SK-N-SH (cell line): Measurements from ENCODE around the gene STARD7. TPM values are rescaled to one million over a fixed set of nuclear protein-coding genes. Genes with fewer than 3 reads are reported as not detected.

Source experiments
- CTCF ChIA-PET: fragments of 300-600, 350-600 bp; formaldehyde crosslinking; extraction: SDS; loops from one replicate; lab custom pipeline; 2021; lab: Yijun Ruan, JAX
- POLR2A ChIA-PET: fragments of 350-600 bp; sonication (Branson Sonifier 250); formaldehyde crosslinking; extraction: SDS; loops from one replicate; lab custom pipeline; 2020; ENCODE audit warnings: antibody characterized with exemption, inconsistent platforms; lab: Yijun Ruan, JAX
- DNase-seq: peaks from one replicate; pipeline ENCODE4 v3.0.0; 2012
- H2AFZ ChIP-seq: fragments of 200-600 bp; sonication (generic); 2 replicates; pipeline ENCODE4 v1.8.1; 2016; ENCODE audit warnings: antibody characterized with exemption, mild to moderate bottlenecking, low read depth
- H3F3A ChIP-seq: fragments of 200-600 bp; sonication (generic); replicated peaks from 2 replicates; pipeline ENCODE3; 2016; ENCODE audit warnings: antibody characterized with exemption, mild to moderate bottlenecking; ENCODE audit not compliant: insufficient read depth
- H3K27ac ChIP-seq, 2 experiments: fragments of 200-500 bp in 1 of 2; fragments of 200-600 bp in 1 of 2; sonication (Bioruptor generic) in 1 of 2; sonication (generic), shearing (Covaris generic) in 1 of 2; 2 replicates each; pipeline versions ENCODE4 v1.5.1 to v1.6.1; 2014 to 2016; ENCODE audit warnings: low read depth in 2 of 2, inconsistent platforms in 1 of 2, low read length in 1 of 2, mild to moderate bottlenecking in 1 of 2, mixed read lengths in 1 of 2
- H3K27me3 ChIP-seq: fragments of 200-600 bp; sonication (generic), shearing (Covaris generic); 2 replicates; pipeline ENCODE4 v1.6.1; 2016; ENCODE audit warnings: mixed run types; ENCODE audit not compliant: insufficient read depth
- H3K36me3 ChIP-seq, 2 experiments: fragments of 200-500 bp in 1 of 2; fragments of 200-600 bp in 1 of 2; sonication (Bioruptor generic) in 1 of 2; sonication (generic) in 1 of 2; replicated peaks in 1 of 2; 2 replicates each; pipeline versions ENCODE3 to v1.5.1; 2014 to 2016; ENCODE audit warnings: low read length in 1 of 2, mild to moderate bottlenecking in 1 of 2; ENCODE audit not compliant: insufficient read depth in 2 of 2, control insufficient read depth in 1 of 2
- H3K4me1 ChIP-seq, 2 experiments: fragments of 200-500 bp in 1 of 2; fragments of 200-600 bp in 1 of 2; sonication (Bioruptor generic) in 1 of 2; sonication (generic), shearing (Covaris generic) in 1 of 2; 2 replicates each; pipeline versions ENCODE4 v1.5.1 to v1.6.1; 2014 to 2016; ENCODE audit warnings: low read depth in 1 of 2, low read length in 1 of 2, mixed run types in 1 of 2; ENCODE audit not compliant: insufficient read depth in 2 of 2, control insufficient read depth in 1 of 2
- H3K4me2 ChIP-seq: fragments of 200-600 bp; sonication (generic), shearing (Covaris generic); 2 replicates; pipeline ENCODE4 v1.6.1; 2017; ENCODE audit warnings: mixed run types
- H3K4me3 ChIP-seq, 2 experiments: fragments of 200-500 bp in 1 of 2; fragments of 200-600 bp in 1 of 2; sonication (Bioruptor generic) in 1 of 2; sonication (generic), shearing (Covaris generic) in 1 of 2; 2 replicates each; pipeline versions ENCODE4 v1.5.1 to v1.8.1; 2014 to 2016; ENCODE audit warnings: low read depth in 2 of 2, inconsistent platforms in 1 of 2, low read length in 1 of 2, mild to moderate bottlenecking in 1 of 2, mixed read lengths in 1 of 2, moderate library complexity in 1 of 2
- H3K79me2 ChIP-seq: fragments of 200-600 bp; sonication (generic); 2 replicates; pipeline ENCODE4 v1.8.1; 2017; ENCODE audit warnings: mild to moderate bottlenecking; ENCODE audit not compliant: insufficient read depth
- H3K9ac ChIP-seq: fragments of 200-600 bp; sonication (generic); 2 replicates; pipeline ENCODE4 v1.6.1; 2017; ENCODE audit warnings: mixed run types
- H3K9me2 ChIP-seq: fragments of 200-600 bp; sonication (generic); 2 replicates; pipeline ENCODE4 v1.6.1; 2017; ENCODE audit warnings: mixed run types
- H3K9me3 ChIP-seq: fragments of 200-600 bp; sonication (generic); 2 replicates; pipeline ENCODE4 v1.6.1; 2017; ENCODE audit warnings: mixed run types, mild to moderate bottlenecking, moderate library complexity
- H4K20me1 ChIP-seq: fragments of 200-600 bp; sonication (generic); 2 replicates; pipeline ENCODE4 v1.6.1; 2017; ENCODE audit warnings: mild to moderate bottlenecking, mixed run types; ENCODE audit not compliant: insufficient read depth
- CHD2 ChIP-seq: fragments of 150-350 bp; IDR thresholded peaks from 2 replicates; pipeline ENCODE4 v1.6.1; 2018; ENCODE audit warnings: low read length; ENCODE audit not compliant: partially characterized antibody
- EP300 ChIP-seq, 2 experiments: IDR thresholded peaks; 2 replicates each; pipeline versions ENCODE4 v1.4.0 to v1.6.1; 2012; ENCODE audit warnings: borderline replicate concordance in 1 of 2, low read depth in 1 of 2, low read length in 1 of 2
- EZH2phosphoT487 ChIP-seq: fragments of 200-600 bp; sonication (generic); IDR thresholded peaks from 2 replicates; pipeline ENCODE4 v1.6.1; 2017; ENCODE audit warnings: low read depth, mixed run types, mild to moderate bottlenecking, antibody characterized with exemption, moderate library complexity, borderline replicate concordance
- GABPA ChIP-seq: IDR thresholded peaks from 2 replicates; pipeline ENCODE4 v1.4.0; 2012; ENCODE audit warnings: low read depth, mild to moderate bottlenecking
- GATA2 ChIP-seq: sonication (generic); formaldehyde crosslinking; IDR thresholded peaks from 2 replicates; pipeline ENCODE4 v1.5.0; 2020; ENCODE audit warnings: mild to moderate bottlenecking, missing genetic modification reagents
- JUND ChIP-seq: IDR thresholded peaks from 2 replicates; pipeline ENCODE4 v1.4.0; 2012
- MEF2A ChIP-seq: IDR thresholded peaks from 2 replicates; pipeline ENCODE4 v1.4.0; 2012; ENCODE audit warnings: low read depth, borderline replicate concordance
- NRF1 ChIP-seq: IDR thresholded peaks from 2 replicates; pipeline ENCODE4 v1.6.1; 2012; ENCODE audit warnings: low read depth, mild to moderate bottlenecking, low read length
- RAD21 ChIP-seq: IDR thresholded peaks from 2 replicates; pipeline ENCODE4 v1.6.1; 2012; ENCODE audit warnings: mild to moderate bottlenecking, low read length
- RFX5 ChIP-seq: IDR thresholded peaks from 2 replicates; pipeline ENCODE4 v1.6.1; 2012; ENCODE audit warnings: mild to moderate bottlenecking, improper control_type of control experiment, low read length
- RXRA ChIP-seq: IDR thresholded peaks from 2 replicates; pipeline ENCODE4 v1.4.0; 2012; ENCODE audit warnings: low read depth, mild to moderate bottlenecking, borderline replicate concordance
- TEAD4 ChIP-seq: IDR thresholded peaks from 2 replicates; pipeline ENCODE4 v1.4.0; 2012; ENCODE audit warnings: mild to moderate bottlenecking, borderline replicate concordance; ENCODE audit not compliant: insufficient read depth
- YY1 ChIP-seq: IDR thresholded peaks from 2 replicates; pipeline ENCODE4 v1.4.0; 2012; ENCODE audit warnings: low read depth, mild to moderate bottlenecking
- WGBS: methylation state at CpG from one replicate; pipeline ENCODE4 v1.1.6; 2017; ENCODE audit warnings: low lambda C conversion rate; 5-methylcytosine and 5-hydroxymethylcytosine counted together
- polyA plus RNA-seq, 3 experiments: library from polyadenylated mRNA; depleted of rRNA; stranded (reverse); fragments of >200 nt; gene quantifications; 2 replicates each; pipeline ENCODE4 v1.2.3, GENCODE V29; 2012
- TF ChIP-seq, protein P1 (sequence below): IDR thresholded peaks from 2 replicates; pipeline ENCODE4 v1.4.0; 2012; ENCODE audit warnings: low read depth
- TF ChIP-seq, protein P2 (sequence below): fragments of 150-350 bp; IDR thresholded peaks from 2 replicates; pipeline ENCODE4 v1.6.1; 2016; ENCODE audit warnings: mild to moderate bottlenecking, low read depth, low read length
- TF ChIP-seq, protein P3 (sequence below): fragments of 200-600 bp; sonication (generic); IDR thresholded peaks from 2 replicates; pipeline ENCODE4 v1.6.1; 2017; ENCODE audit warnings: antibody characterized with exemption, mild to moderate bottlenecking, moderate library complexity

The STARD7 gene
- polyA plus RNA-seq, 1 of the 3 experiments (the other 2 are of a cell fraction), result 36.1 TPM

DNA sequence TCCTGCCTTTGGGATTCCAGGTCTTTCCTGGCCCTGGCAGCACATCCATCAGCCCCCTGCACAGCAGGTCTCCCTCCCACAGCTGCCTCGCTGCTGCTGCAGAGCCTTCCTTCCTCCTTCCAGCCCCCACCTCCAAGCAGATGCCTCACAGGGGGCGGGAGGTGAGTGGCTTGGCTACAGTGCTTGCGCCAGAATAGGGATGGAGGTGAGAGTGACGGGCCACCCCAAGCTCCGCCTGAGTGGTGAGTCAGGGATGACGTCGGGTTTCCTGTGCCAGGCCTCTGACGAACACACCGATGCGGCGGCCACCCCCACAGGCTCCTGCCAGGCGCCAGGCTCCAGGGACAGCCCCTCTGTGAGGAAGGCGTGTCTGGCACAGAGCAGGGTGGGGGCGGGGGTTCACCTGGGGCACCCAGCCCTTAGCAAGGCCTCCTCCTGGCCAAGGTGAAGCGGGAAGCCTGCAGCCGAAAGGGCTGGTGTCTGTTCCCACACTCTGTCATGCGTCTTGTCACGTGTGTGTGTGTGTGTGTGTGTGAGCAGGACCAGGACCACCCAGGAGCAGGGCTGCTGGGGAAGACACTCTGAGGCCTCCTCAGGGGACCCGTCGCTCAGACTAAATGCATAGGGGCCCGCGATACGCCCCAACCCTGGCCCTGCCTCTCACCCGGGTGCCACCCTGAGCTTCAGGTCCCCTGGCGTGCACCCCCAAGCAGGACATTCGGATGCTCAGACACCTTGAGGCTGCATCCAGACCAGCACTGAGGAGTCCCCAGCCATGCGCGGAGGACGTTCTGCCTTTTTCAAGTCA is 60.0 kb downstream of the STARD7 start (continued):
- TF ChIP-seq, protein P1, sequence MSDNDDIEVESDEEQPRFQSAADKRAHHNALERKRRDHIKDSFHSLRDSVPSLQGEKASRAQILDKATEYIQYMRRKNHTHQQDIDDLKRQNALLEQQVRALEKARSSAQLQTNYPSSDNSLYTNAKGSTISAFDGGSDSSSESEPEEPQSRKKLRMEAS, result peak; percentile 64
- TF ChIP-seq RAD21, result no peak; the same call in 1 of the 2 replicates
- no peak for TF ChIP-seq EZH2phosphoT487
- TF ChIP-seq, protein P2, sequence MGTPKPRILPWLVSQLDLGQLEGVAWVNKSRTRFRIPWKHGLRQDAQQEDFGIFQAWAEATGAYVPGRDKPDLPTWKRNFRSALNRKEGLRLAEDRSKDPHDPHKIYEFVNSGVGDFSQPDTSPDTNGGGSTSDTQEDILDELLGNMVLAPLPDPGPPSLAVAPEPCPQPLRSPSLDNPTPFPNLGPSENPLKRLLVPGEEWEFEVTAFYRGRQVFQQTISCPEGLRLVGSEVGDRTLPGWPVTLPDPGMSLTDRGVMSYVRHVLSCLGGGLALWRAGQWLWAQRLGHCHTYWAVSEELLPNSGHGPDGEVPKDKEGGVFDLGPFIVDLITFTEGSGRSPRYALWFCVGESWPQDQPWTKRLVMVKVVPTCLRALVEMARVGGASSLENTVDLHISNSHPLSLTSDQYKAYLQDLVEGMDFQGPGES, result no peak
- peak in 1 of 2 experiments; percentile 57; a peak in 2 of 4 replicates for TF ChIP-seq EP300 (IDR thresholded peaks at IDR 0.05; ENCODE audit: borderline replicate concordance in 1 of 2, low read depth in 1 of 2, low read length in 1 of 2)

DNA sequence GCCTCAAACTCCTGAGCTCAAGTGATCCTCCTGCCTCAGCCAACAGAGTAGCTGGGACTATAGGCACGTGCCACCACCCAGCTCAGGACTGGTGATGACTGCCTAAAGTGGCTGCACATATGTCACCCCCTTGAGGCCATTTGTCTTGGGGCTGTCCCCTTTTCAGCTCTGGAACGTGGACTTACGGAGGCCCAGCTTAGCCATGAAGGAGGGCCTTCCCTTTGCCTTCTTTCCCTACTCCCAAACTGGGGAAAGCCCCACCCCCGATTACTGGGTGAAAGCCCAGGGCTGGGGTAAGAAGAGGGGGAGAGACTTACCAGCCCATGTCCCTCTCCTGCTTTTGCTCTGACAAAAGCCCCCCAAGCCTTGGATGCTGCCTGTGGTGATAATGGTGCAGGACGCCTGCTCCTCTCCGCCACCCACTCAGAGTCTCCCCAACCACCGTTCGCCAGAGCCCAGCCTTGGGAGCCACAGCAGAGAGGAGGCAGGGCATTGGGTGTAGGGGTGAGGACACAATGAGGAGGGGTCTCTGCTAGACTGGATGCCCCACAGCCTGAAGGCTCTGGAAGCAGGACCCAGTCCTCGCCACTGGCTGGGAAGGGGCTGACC is 60.9 kb downstream of the STARD7 start:
- Histone ChIP-seq H4K20me1 (no peaks in the 10 kb centered on the region), H3K79me2 (peaks cover 12% of the 10 kb centered on the region; the same call in 1 of the 2 replicates), H3F3A (peaks cover 29% of the 10 kb centered on the region), H2AFZ (peak overlapping the region; percentile 48; the same call in 1 of the 2 replicates), H3K27me3 (no peaks in the 10 kb centered on the region), H3K36me3 (no peaks in the 10 kb centered on the region), H3K4me3 (no peak overlapping the region), H3K4me1 (peaks cover 33 to 62% of the 10 kb centered on the region in 2 experiments), H3K9me2 (no peaks in the 10 kb centered on the region), H3K27ac (peak overlapping the region; percentile 88 to 95), H3K9ac (peak overlapping the region; percentile 39; the same call in 1 of the 2 replicates), H3K9me3 (no peaks in the 10 kb centered on the region), H3K4me2 (peak overlapping the region; percentile 69; the same call in 1 of the 2 replicates)
- WGBS, result 74% methylated on average over 9 of the region's 9 CpGs
- peak; percentile 40 for DNase-seq
- TF ChIP-seq MEF2A (no peak), RAD21 (no peak), NRF1 (no peak), GATA2 (CRISPR knock-in tag) (no peak), RFX5 (no peak), YY1 (no peak), TEAD4 (no peak), GABPA (no peak), CHD2 (no peak), JUND (no peak), RXRA (no peak)
- TF ChIP-seq, protein P3, sequence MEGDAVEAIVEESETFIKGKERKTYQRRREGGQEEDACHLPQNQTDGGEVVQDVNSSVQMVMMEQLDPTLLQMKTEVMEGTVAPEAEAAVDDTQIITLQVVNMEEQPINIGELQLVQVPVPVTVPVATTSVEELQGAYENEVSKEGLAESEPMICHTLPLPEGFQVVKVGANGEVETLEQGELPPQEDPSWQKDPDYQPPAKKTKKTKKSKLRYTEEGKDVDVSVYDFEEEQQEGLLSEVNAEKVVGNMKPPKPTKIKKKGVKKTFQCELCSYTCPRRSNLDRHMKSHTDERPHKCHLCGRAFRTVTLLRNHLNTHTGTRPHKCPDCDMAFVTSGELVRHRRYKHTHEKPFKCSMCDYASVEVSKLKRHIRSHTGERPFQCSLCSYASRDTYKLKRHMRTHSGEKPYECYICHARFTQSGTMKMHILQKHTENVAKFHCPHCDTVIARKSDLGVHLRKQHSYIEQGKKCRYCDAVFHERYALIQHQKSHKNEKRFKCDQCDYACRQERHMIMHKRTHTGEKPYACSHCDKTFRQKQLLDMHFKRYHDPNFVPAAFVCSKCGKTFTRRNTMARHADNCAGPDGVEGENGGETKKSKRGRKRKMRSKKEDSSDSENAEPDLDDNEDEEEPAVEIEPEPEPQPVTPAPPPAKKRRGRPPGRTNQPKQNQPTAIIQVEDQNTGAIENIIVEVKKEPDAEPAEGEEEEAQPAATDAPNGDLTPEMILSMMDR, result no peak
- TF ChIP-seq, protein P1, result no peak
- ChIA-PET CTCF (interaction anchor here (1.0 to 7.0 kb wide), 8 partner anchors 9 to 155 kb away, joined by 4 to 49 read pairs (median 12); partner anchors contain the start of genes ADRA2B, ASTL and CIAO1), POLR2A (interaction anchor here (0.7 kb wide), 1 partner anchor 138 kb away, joined by 3 read pairs; no protein-coding TSS in a partner anchor)
